H9 (cell line): ENCODE measurements around the gene RBMY1J. TPM values are rescaled to one million over a fixed set of nuclear protein-coding genes. Genes with fewer than 3 reads are reported as not detected.

ENCODE experiments used
- DNase-seq: peaks from one replicate; pipeline ENCODE4 v3.0.0-alpha.2; 2017
- H2AFZ ChIP-seq: one replicate; pipeline ENCODE4 v1.6.1; 2013; ENCODE audit warnings: mild to moderate bottlenecking, low read length, control low read depth, moderate library complexity
- H2AK5ac ChIP-seq: 2 replicates; pipeline ENCODE4 v1.6.1; 2013; ENCODE audit warnings: low read length, control low read depth, mixed read lengths; ENCODE audit not compliant: insufficient read length
- H2BK120ac ChIP-seq: one replicate; pipeline ENCODE4 v1.6.1; 2013; ENCODE audit warnings: low read depth, mild to moderate bottlenecking, low read length, control low read depth, inconsistent platforms; ENCODE audit not compliant: poor library complexity, severe bottlenecking
- H2BK12ac ChIP-seq: 2 replicates; pipeline ENCODE4 v1.6.1; 2013; ENCODE audit warnings: low read length, control low read depth, mixed read lengths, low read depth; ENCODE audit not compliant: insufficient read length
- H2BK15ac ChIP-seq: 2 replicates; pipeline ENCODE4 v1.6.1; 2013; ENCODE audit warnings: low read depth, low read length, control low read depth
- H2BK20ac ChIP-seq: one replicate; pipeline ENCODE4 v1.6.1; 2013; ENCODE audit warnings: low read depth, mild to moderate bottlenecking, low read length, control low read depth, inconsistent platforms; ENCODE audit not compliant: poor library complexity, severe bottlenecking
- H2BK5ac ChIP-seq: 2 replicates; pipeline ENCODE4 v1.6.1; 2013; ENCODE audit warnings: low read length, control low read depth, mixed read lengths; ENCODE audit not compliant: insufficient read length
- H3K14ac ChIP-seq: 2 replicates; pipeline ENCODE4 v1.6.1; 2013; ENCODE audit warnings: low read length, control low read depth; ENCODE audit not compliant: insufficient read depth
- H3K18ac ChIP-seq: 2 replicates; pipeline ENCODE4 v1.6.1; 2013; ENCODE audit warnings: low read depth, mild to moderate bottlenecking, mixed read lengths, low read length, control low read depth; ENCODE audit not compliant: insufficient read length
- H3K23ac ChIP-seq: 2 replicates; pipeline ENCODE4 v1.6.1; 2013; ENCODE audit warnings: low read length, control low read depth, mixed read lengths, low read depth; ENCODE audit not compliant: insufficient read length
- H3K23me2 ChIP-seq: 2 replicates; pipeline ENCODE4 v1.6.1; 2013; ENCODE audit warnings: low read depth, mild to moderate bottlenecking, mixed read lengths, low read length, control low read depth; ENCODE audit not compliant: insufficient read length, poor library complexity, severe bottlenecking
- H3K27ac ChIP-seq: 2 replicates; pipeline ENCODE4 v1.5.1; 2013; ENCODE audit warnings: low read length, control low read depth, mixed read lengths, low read depth; ENCODE audit not compliant: insufficient read length
- H3K27me3 ChIP-seq: 2 replicates; pipeline ENCODE4 v1.6.1; 2013; ENCODE audit warnings: low read length, control low read depth, inconsistent platforms; ENCODE audit not compliant: insufficient read depth
- H3K4ac ChIP-seq: 2 replicates; pipeline ENCODE4 v1.6.1; 2013; ENCODE audit warnings: low read depth, mild to moderate bottlenecking, control low read depth, inconsistent platforms, low read length, moderate library complexity
- H3K4me1 ChIP-seq: 2 replicates; pipeline ENCODE4 v1.6.1; 2013; ENCODE audit warnings: low read length, control low read depth, inconsistent platforms; ENCODE audit not compliant: insufficient read depth
- H3K4me2 ChIP-seq: 2 replicates; pipeline ENCODE4 v1.6.1; 2013; ENCODE audit warnings: low read length, control low read depth, mixed read lengths; ENCODE audit not compliant: insufficient read length, insufficient read depth
- H3K56ac ChIP-seq: 2 replicates; pipeline ENCODE4 v1.6.1; 2013; ENCODE audit warnings: low read depth, mild to moderate bottlenecking, mixed read lengths, low read length, control low read depth; ENCODE audit not compliant: insufficient read length
- H3K79me1 ChIP-seq: 2 replicates; pipeline ENCODE4 v1.6.1; 2013; ENCODE audit warnings: low read depth, mild to moderate bottlenecking, moderate library complexity, low read length, control low read depth, inconsistent platforms; ENCODE audit not compliant: insufficient read depth, poor library complexity, severe bottlenecking
- H3K79me2 ChIP-seq: 2 replicates; pipeline ENCODE4 v1.6.1; 2013; ENCODE audit warnings: low read length, control low read depth, inconsistent platforms; ENCODE audit not compliant: insufficient read depth
- H3K9ac ChIP-seq: 2 replicates; pipeline ENCODE4 v1.6.1; 2013; ENCODE audit warnings: low read length, control low read depth, mixed read lengths; ENCODE audit not compliant: insufficient read length; ENCODE audit errors: extremely low read depth
- H3K9me3 ChIP-seq: one replicate; pipeline ENCODE4 v1.6.1; 2013; ENCODE audit warnings: low read depth, low read length, inconsistent platforms; ENCODE audit not compliant: control insufficient read depth
- H3T11ph ChIP-seq: one replicate; pipeline ENCODE4 v1.6.1; 2013; ENCODE audit warnings: mild to moderate bottlenecking, low read length, control low read depth, inconsistent platforms
- H4K20me1 ChIP-seq: one replicate; pipeline ENCODE4 v1.6.1; 2013; ENCODE audit not compliant: control insufficient read depth, insufficient read length, insufficient read depth
- H4K5ac ChIP-seq: 2 replicates; pipeline ENCODE4 v1.6.1; 2013; ENCODE audit warnings: low read depth, mild to moderate bottlenecking, mixed read lengths, low read length, control low read depth; ENCODE audit not compliant: insufficient read length
- H4K8ac ChIP-seq: replicated peaks from 2 replicates; pipeline ENCODE4 v1.6.1; 2013; ENCODE audit warnings: low read length, control low read depth, mixed read lengths, low read depth; ENCODE audit not compliant: insufficient read length
- H4K91ac ChIP-seq: 2 replicates; pipeline ENCODE4 v1.6.1; 2013; ENCODE audit warnings: low read depth, mild to moderate bottlenecking, moderate library complexity, mixed read lengths, low read length, control low read depth; ENCODE audit not compliant: insufficient read length
- H3K27ac Mint-ChIP-seq, 3 experiments: 2 replicates in 2 of 3; 3 replicates in 1 of 3; pipeline ENCODE4 v1.8.0; 2020 to 2021; ENCODE audit warnings: mixed read lengths in 3 of 3, mild to moderate bottlenecking in 1 of 3, moderate library complexity in 1 of 3
- H3K27me3 Mint-ChIP-seq: 2 replicates; pipeline ENCODE4 v1.8.0; 2021; ENCODE audit warnings: low read depth, mild to moderate bottlenecking, moderate library complexity, mixed read lengths
- H3K36me3 Mint-ChIP-seq, 3 experiments: 2 replicates in 2 of 3; 3 replicates in 1 of 3; pipeline ENCODE4 v1.8.0; 2020 to 2021; ENCODE audit warnings: low read depth in 3 of 3, mixed read lengths in 3 of 3; ENCODE audit not compliant: insufficient read depth in 1 of 3
- H3K4me1 Mint-ChIP-seq, 2 experiments: 2 replicates each; pipeline ENCODE4 v1.8.0; 2020; ENCODE audit warnings: mixed read lengths in 2 of 2
- H3K4me3 Mint-ChIP-seq, 2 experiments: 2 replicates in 1 of 2; 3 replicates in 1 of 2; pipeline ENCODE4 v1.8.0; 2020 to 2021; ENCODE audit warnings: mild to moderate bottlenecking in 2 of 2, mixed read lengths in 2 of 2, moderate library complexity in 1 of 2
- H3K9me3 Mint-ChIP-seq, 2 experiments: 2 replicates in 1 of 2; 3 replicates in 1 of 2; pipeline ENCODE4 v1.8.0; 2020; ENCODE audit warnings: mild to moderate bottlenecking in 2 of 2, mixed read lengths in 2 of 2, moderate library complexity in 1 of 2
- CTCF ChIP-seq: fragments of 200-600 bp; sonication (generic); conservative IDR thresholded peaks from 3 replicates; pipeline ENCODE4 v1.8.0; 2021; ENCODE audit warnings: antibody characterized with exemption, mild to moderate bottlenecking
- WGBS: extraction: QIAGEN DNeasy Blood & Tissue Kit; methylation state at CpG from one replicate; pipeline ENCODE4 v1.1.7; 2013; ENCODE audit warnings: missing lambda C conversion rate, low lambda C conversion rate, mixed read lengths; ENCODE audit not compliant: insufficient read length; ENCODE audit errors: extremely low coverage; 5-methylcytosine and 5-hydroxymethylcytosine counted together
- total RNA-seq: library from RNA; stranded (reverse); gene quantifications from 2 replicates; pipeline ENCODE4 v1.2.1, GENCODE V29; 2021

The RBMY1J gene
- total RNA-seq, 1 experiment from 2014 or later, result not detected

DNA sequence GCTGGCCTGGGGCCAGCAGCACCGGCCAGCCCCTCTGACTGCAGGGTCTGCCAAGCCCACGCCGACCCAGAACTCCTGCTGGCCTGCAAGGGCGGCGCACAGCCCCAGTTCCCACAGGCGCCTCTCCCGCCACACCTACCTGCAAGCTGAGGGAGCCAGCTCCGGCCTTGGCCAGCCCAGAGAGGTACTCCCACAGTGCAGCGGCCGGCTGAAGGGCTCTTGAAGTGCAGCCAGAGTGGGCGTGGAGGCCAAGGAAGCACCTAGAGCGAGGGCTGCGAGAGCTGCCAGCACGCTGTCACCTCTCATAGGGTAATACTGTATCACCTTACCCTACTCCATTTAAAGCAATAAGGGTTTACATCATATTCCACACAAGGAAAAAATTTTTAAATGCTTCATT, 35.8 kb upstream of the RBMY1J start:
- Histone ChIP-seq H2BK120ac (no peak overlapping the region), H3K4me2 (no peak overlapping the region), H3K4me1 (no peaks in the 10 kb centered on the region), H3K79me1 (no peaks in the 10 kb centered on the region), H4K91ac (no peak overlapping the region), H3K18ac (no peak overlapping the region), H2BK15ac (no peak overlapping the region), H4K5ac (no peak overlapping the region), H2AFZ (no peak overlapping the region), H4K8ac (no peak overlapping the region), H3T11ph (no peak overlapping the region), H3K27ac (no peak overlapping the region), H2BK12ac (no peak overlapping the region), H3K79me2 (no peaks in the 10 kb centered on the region), H3K4ac (no peak overlapping the region), H3K9me3 (no peaks in the 10 kb centered on the region), H2AK5ac (no peak overlapping the region), H3K23me2 (no peaks in the 10 kb centered on the region), H3K23ac (no peak overlapping the region), H3K9ac (no peak overlapping the region), H4K20me1 (no peaks in the 10 kb centered on the region), H3K56ac (no peak overlapping the region), H3K27me3 (no peaks in the 10 kb centered on the region), H3K14ac (no peak overlapping the region), H2BK5ac (no peak overlapping the region), H2BK20ac (no peak overlapping the region)
- no peaks in the 10 kb centered on the region for H3K27me3 Mint-ChIP-seq
- no peak overlapping the region for H3K4me3 Mint-ChIP-seq
- H3K4me1 Mint-ChIP-seq, result no peaks in the 10 kb centered on the region
- H3K27ac Mint-ChIP-seq, result no peak overlapping the region
- no CpG with 5 or more reads among the region's 14 CpGs for WGBS
- no peaks in the 10 kb centered on the region for H3K36me3 Mint-ChIP-seq
- no peak for DNase-seq
- TF ChIP-seq CTCF, result no peak
- no peaks in the 10 kb centered on the region for H3K9me3 Mint-ChIP-seq
